Testis (tissue), 3 donors: ENCODE measurements around the gene ALKBH7. TPM values are rescaled to one million over a fixed set of nuclear protein-coding genes. Genes with fewer than 3 reads are reported as not detected.

Experiments used
- DNase-seq: peaks from one replicate; pipeline ENCODE4 v3.0.0-alpha.2; 2019
- H3K27ac ChIP-seq, 2 donors: fragments of 200-600 bp; sonication (generic); one replicate each; pipeline ENCODE4 v1.5.1; 2019
- H3K27me3 ChIP-seq: fragments of 200-600 bp; sonication (generic); one replicate; pipeline ENCODE4 v1.5.1; 2019
- H3K36me3 ChIP-seq: fragments of 200-600 bp; sonication (generic); one replicate; pipeline ENCODE4 v1.5.1; 2017; ENCODE audit warnings: low read depth; ENCODE audit errors: missing control alignments
- H3K4me1 ChIP-seq: fragments of 200-600 bp; sonication (generic); one replicate; pipeline ENCODE4 v1.5.1; 2019
- H3K4me3 ChIP-seq, 2 donors: fragments of 200-600 bp; sonication (generic); one replicate each; pipeline ENCODE4 v1.5.1; 2017 to 2019
- H3K9me3 ChIP-seq: fragments of 200-600 bp; sonication (generic); one replicate; pipeline ENCODE4 v1.5.1; 2017
- CTCF ChIP-seq, 3 experiments: fragments of 450-650 bp in 2 of 3; fragments of 200-600 bp in 1 of 3; sonication (generic) in 1 of 3; IDR thresholded peaks; one replicate each; pipeline ENCODE4 v1.5.1; 2016 to 2019; ENCODE audit warnings: antibody characterized with exemption in 3 of 3, mild to moderate bottlenecking in 2 of 3, moderate library complexity in 1 of 3
- POLR2A ChIP-seq: fragments of 450-650 bp; IDR thresholded peaks from one replicate; pipeline ENCODE4 v1.6.1; 2017; ENCODE audit warnings: antibody characterized with exemption, mild to moderate bottlenecking, moderate library complexity
- WGBS, 2 donors: methylation state at CpG; one replicate each; pipeline ENCODE4 v1.1.5; 2018; 5-methylcytosine and 5-hydroxymethylcytosine counted together
- intact Hi-C: fragments of 100-400 bp; cut with DNase I; formaldehyde crosslinking; loops from one replicate; pipeline ENCODE4 v1.15.1; 2023; ENCODE audit warnings: low total_unique reads
- microRNA-seq, 2 donors: library from miRNA; unstranded; fragments of <30 nt; microRNA quantifications; one replicate each; pipeline ENCODE4, GENCODE V29; 2016; ENCODE audit warnings: borderline number of aligned reads in 2 of 2, borderline replicate concordance in 1 of 2
- polyA plus RNA-seq: library from polyadenylated mRNA; stranded (reverse); fragments of 350-450 nt; fragmentation: Illumina TruSeq; extraction: RNeasy Lipid Tissue Mini Kit (QIAGEN cat#74804); gene quantifications from one replicate; pipeline ENCODE4 v1.2.3, GENCODE V29; 2014; ENCODE audit warnings: low read depth, low replicate concordance; ENCODE audit not compliant: insufficient read depth
- small RNA-seq, 2 donors: library from RNA; depleted of rRNA; stranded (forward); fragments of <200 nt; gene quantifications; one replicate each; pipeline ENCODE3, GENCODE V24; 2016
- total RNA-seq, 2 donors: library from RNA; depleted of rRNA; stranded (reverse); fragments of >200 nt; gene quantifications; one replicate each; pipeline ENCODE4 v1.2.3, GENCODE V29; 2016

ALKBH7 gene
- total and polyA plus RNA-seq, 3 donors from 2014 or later, result 243 to 608 (median 524) TPM

GRCh38 chr19:6424195-6424938 is 51.8 kb downstream of the ALKBH7 start, which contains the start of gene KHSRP:
KHSRP (minus strand) TSS chr19:6424811; CDS start chr19:6424701, 110 bp downstream.
- Histone ChIP-seq H3K4me1 (peaks cover 16% of the 10 kb centered on the region), H3K9me3 (no peaks in the 10 kb centered on the region), H3K36me3 (no peaks in the 10 kb centered on the region), H3K27ac (peak within 1 kb of the TSS; percentile 74 to 87), H3K27me3 (no peaks in the 10 kb centered on the region), H3K4me3 (peak within 1 kb of the TSS; percentile 82 to 88)
- WGBS, 2 donors, result 0% methylated on average over 6 to 59 of the region's 114 CpGs
- intact Hi-C loops, result no loop called here
- no peak for DNase-seq
- no peak for TF ChIP-seq CTCF (IDR thresholded peaks at IDR 0.05)
- peak; percentile 66 for TF ChIP-seq POLR2A

Small RNA genes lying within 50 kb of the gene (microRNA-seq; reads per million reads assigned to microRNA genes)
- 4.8 to 11.8 reads per million in 2 donors for gene MIR3940
- 0 to 2.8 reads per million in 2 donors for gene MIR6790
- 0 to 2.1 reads per million in 2 donors for gene MIR6885

Small RNA genes lying within 50 kb of the gene (small RNA-seq; reads per million reads assigned to genes)
- gene MIR6790, result 0 reads per million in 2 donors
- gene MIR6885, result 0 reads per million in 2 donors

Other genes starting within 250 kb of the ALKBH7 start
- 100 to 1,000 TPM in 1 of 2 donors, 10 to 100 TPM in 1; 83.4 to 316 TPM for gene ACSBG2, start 237.1 kb upstream of the ALKBH7 start, total RNA-seq
- gene ACSBG2, start 237.1 kb upstream of the ALKBH7 start, polyA plus RNA-seq, result 411 TPM
- 10 to 100 TPM; 17.3 to 22.4 TPM for gene MLLT1, start 92.8 kb upstream of the ALKBH7 start, total RNA-seq
- gene MLLT1, start 92.8 kb upstream of the ALKBH7 start, polyA plus RNA-seq, result 32.0 TPM
- gene ACER1, start 39.2 kb upstream of the ALKBH7 start, total RNA-seq, result under 1 TPM; 0.39 to 0.99 TPM
- 1.0 TPM for gene ACER1, start 39.2 kb upstream of the ALKBH7 start, polyA plus RNA-seq
- 100 to 1,000 TPM in 1 of 2 donors, 10 to 100 TPM in 1; 52.1 to 101 TPM for gene CLPP, start 11.3 kb upstream of the ALKBH7 start, total RNA-seq
- 113 TPM for gene CLPP, start 11.3 kb upstream of the ALKBH7 start, polyA plus RNA-seq
- 1 to 10 TPM; 2.9 to 5.1 TPM for gene PSPN, start 3.1 kb downstream of the ALKBH7 start, total RNA-seq
- 1.1 TPM for gene PSPN, start 3.1 kb downstream of the ALKBH7 start, polyA plus RNA-seq
- gene GTF2F1, start 20.4 kb downstream of the ALKBH7 start, total RNA-seq, result 10 to 100 TPM; 78.1 to 81.1 TPM
- gene GTF2F1, start 20.4 kb downstream of the ALKBH7 start, polyA plus RNA-seq, result 122 TPM
- gene KHSRP, start 52.0 kb downstream of the ALKBH7 start, total RNA-seq, result 100 to 1,000 TPM; 279 to 336 TPM
- gene KHSRP, start 52.0 kb downstream of the ALKBH7 start, polyA plus RNA-seq, result 358 TPM
- gene SLC25A41, start 61.0 kb downstream of the ALKBH7 start, total RNA-seq, result 1 to 10 TPM; 3.2 to 3.9 TPM
- gene SLC25A41, start 61.0 kb downstream of the ALKBH7 start, polyA plus RNA-seq, result 7.6 TPM
- 10 to 100 TPM; 34.3 to 38.5 TPM for gene SLC25A23, start 87.0 kb downstream of the ALKBH7 start, total RNA-seq
- 26.9 TPM for gene SLC25A23, start 87.0 kb downstream of the ALKBH7 start, polyA plus RNA-seq
- 1 to 10 TPM; 1.2 to 2.0 TPM for gene CRB3, start 91.5 kb downstream of the ALKBH7 start, total RNA-seq
- gene CRB3, start 91.5 kb downstream of the ALKBH7 start, polyA plus RNA-seq, result 2.3 TPM
- gene DENND1C, start 109.0 kb downstream of the ALKBH7 start, total RNA-seq, result 1 to 10 TPM; 1.9 to 3.2 TPM
- 2.9 TPM for gene DENND1C, start 109.0 kb downstream of the ALKBH7 start, polyA plus RNA-seq
- 100 to 1,000 TPM; 217 to 277 TPM for gene TUBB4A, start 129.5 kb downstream of the ALKBH7 start, total RNA-seq
- 205 TPM for gene TUBB4A, start 129.5 kb downstream of the ALKBH7 start, polyA plus RNA-seq
- gene TNFSF9, start 158.2 kb downstream of the ALKBH7 start, total RNA-seq, result 1 to 10 TPM; 5.7 to 8.4 TPM
- gene TNFSF9, start 158.2 kb downstream of the ALKBH7 start, polyA plus RNA-seq, result 3.1 TPM
- gene CD70, start 218.4 kb downstream of the ALKBH7 start, total RNA-seq, result 1 to 10 TPM in 1 of 2 donors, not detected in 1; 1.0 TPM
- 0.63 TPM for gene CD70, start 218.4 kb downstream of the ALKBH7 start, polyA plus RNA-seq